Body of pancreas (tissue), 4 donors: ENCODE results near the gene TTF2.

ENCODE experiments used
- POLR2A ChIP-seq, 3 donors: fragments of 450-650 bp; IDR thresholded peaks; one replicate each; pipeline ENCODE4 v1.6.1; 2016; ENCODE audit warnings: antibody characterized with exemption in 3 of 3, mild to moderate bottlenecking in 2 of 3
- TF ChIP-seq, protein P1 (sequence below), 7 experiments: fragments of 450-650 bp in 4 of 7; fragments of 200-600 bp in 3 of 7; sonication (generic) in 3 of 7; IDR thresholded peaks; one replicate each; pipeline ENCODE4 v1.5.1; 2016 to 2019; ENCODE audit warnings: antibody characterized with exemption in 7 of 7

DNA sequence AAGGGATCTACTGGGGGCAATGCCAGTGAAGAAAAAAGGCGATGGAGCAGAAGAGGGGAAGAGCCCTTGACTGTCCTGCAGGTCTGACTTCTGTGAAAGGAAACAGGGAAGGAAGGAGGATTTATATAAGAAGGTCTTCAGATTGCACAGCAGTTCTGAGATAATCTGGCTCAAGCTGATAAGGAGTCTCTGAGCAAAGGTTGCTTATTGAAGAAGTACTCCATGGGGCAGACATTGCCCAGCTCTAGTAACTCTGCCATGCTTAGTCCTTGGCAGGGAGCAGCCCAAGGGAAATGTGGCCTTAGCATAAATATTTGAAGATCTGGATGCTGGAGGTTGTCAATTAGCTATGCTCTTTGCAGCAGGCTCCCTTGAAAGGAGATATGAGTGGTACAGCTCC is 15.9 kb upstream of the TTF2 start:
- TF ChIP-seq POLR2A (IDR thresholded peaks at IDR 0.05): no peak
- TF ChIP-seq, protein P1, sequence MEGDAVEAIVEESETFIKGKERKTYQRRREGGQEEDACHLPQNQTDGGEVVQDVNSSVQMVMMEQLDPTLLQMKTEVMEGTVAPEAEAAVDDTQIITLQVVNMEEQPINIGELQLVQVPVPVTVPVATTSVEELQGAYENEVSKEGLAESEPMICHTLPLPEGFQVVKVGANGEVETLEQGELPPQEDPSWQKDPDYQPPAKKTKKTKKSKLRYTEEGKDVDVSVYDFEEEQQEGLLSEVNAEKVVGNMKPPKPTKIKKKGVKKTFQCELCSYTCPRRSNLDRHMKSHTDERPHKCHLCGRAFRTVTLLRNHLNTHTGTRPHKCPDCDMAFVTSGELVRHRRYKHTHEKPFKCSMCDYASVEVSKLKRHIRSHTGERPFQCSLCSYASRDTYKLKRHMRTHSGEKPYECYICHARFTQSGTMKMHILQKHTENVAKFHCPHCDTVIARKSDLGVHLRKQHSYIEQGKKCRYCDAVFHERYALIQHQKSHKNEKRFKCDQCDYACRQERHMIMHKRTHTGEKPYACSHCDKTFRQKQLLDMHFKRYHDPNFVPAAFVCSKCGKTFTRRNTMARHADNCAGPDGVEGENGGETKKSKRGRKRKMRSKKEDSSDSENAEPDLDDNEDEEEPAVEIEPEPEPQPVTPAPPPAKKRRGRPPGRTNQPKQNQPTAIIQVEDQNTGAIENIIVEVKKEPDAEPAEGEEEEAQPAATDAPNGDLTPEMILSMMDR (IDR thresholded peaks at IDR 0.05): no peak
